GM18951 (cell line): ENCODE data around the gene DUSP1.

Source experiments
- POLR2A ChIP-seq: IDR thresholded peaks from 4 replicates; pipeline ENCODE4 v1.6.1; 2011; ENCODE audit warnings: mild to moderate bottlenecking; ENCODE audit not compliant: insufficient read length, insufficient read depth; ENCODE audit errors: extremely low read depth
- in situ Hi-C: fragments of 300-500 bp; cut with MboI; formaldehyde crosslinking; loops from one replicate; pipeline ENCODE4 v1.12.0; 2022; ENCODE audit warnings: low sequenced_read_pairs, mixed read lengths, inconsistent platforms; ENCODE audit not compliant: unreplicated experiment

Gene DUSP1

GRCh38 chr5:172782169-172783039 lies 11.4 kb upstream of the DUSP1 start:
- in situ Hi-C loops = no loop called here

GRCh38 chr5:172779691-172780341 lies 8.8 kb upstream of the DUSP1 start:
- in situ Hi-C loops = no loop called here
- TF ChIP-seq POLR2A = no peak

More at GRCh38 chr5:172782169-172783039, 11.4 kb upstream of the DUSP1 start:
- no peak for TF ChIP-seq POLR2A

GRCh38 chr5:172777881-172778814 lies 7.2 kb upstream of the DUSP1 start:
- no peak for TF ChIP-seq POLR2A

GRCh38 chr5:172776235-172776594 lies 5.2 kb upstream of the DUSP1 start:
- in situ Hi-C loops = no loop called here
- no peak for TF ChIP-seq POLR2A

More at GRCh38 chr5:172777881-172778814, 7.2 kb upstream of the DUSP1 start:
- in situ Hi-C loops = no loop called here

- no peak for TF ChIP-seq POLR2A
- in situ Hi-C loops = no loop called here
Observed at GRCh38 chr5:172775326-172776234, 4.6 kb upstream of the DUSP1 start.

- in situ Hi-C loops = no loop called here
- no peak for TF ChIP-seq POLR2A
Observed at GRCh38 chr5:172774561-172775315, 3.7 kb upstream of the DUSP1 start.

- in situ Hi-C loops = no loop called here
- no peak for TF ChIP-seq POLR2A
Observed at GRCh38 chr5:172773481-172774469, 2.8 kb upstream of the DUSP1 start.

GRCh38 chr5:172772112-172772906 lies 1.3 kb upstream of the DUSP1 start:
- TF ChIP-seq POLR2A = peak; percentile 32
- in situ Hi-C loops = no loop called here

GRCh38 chr5:172771439-172772111 lies 580 bp upstream of the DUSP1 start:
- no peak for TF ChIP-seq POLR2A
- in situ Hi-C loops = no loop called here
